Endothelial cell of umbilical vein (primary cell): ENCODE data around the gene ZNF526.

Experiments
- CTCF ChIP-seq, 2 donors: IDR thresholded peaks; 1 replicate in 1 of 2; 2 replicates in 1 of 2; pipeline ENCODE4 v1.5.1; 2011; ENCODE audit warnings: low read length in 2 of 2, mild to moderate bottlenecking in 2 of 2, moderate library complexity in 2 of 2, control low read depth in 1 of 2, inconsistent platforms in 1 of 2, low read depth in 1 of 2; ENCODE audit not compliant: insufficient read depth in 1 of 2; ENCODE audit errors: extremely low read depth in 1 of 2
- MYC ChIP-seq: IDR thresholded peaks from one replicate; pipeline ENCODE4 v1.6.1; 2011; ENCODE audit warnings: mild to moderate bottlenecking, low read depth, low read length
- POLR2A ChIP-seq: IDR thresholded peaks from 2 replicates; pipeline ENCODE4 v1.6.1; 2012; ENCODE audit warnings: low read depth, mild to moderate bottlenecking, control low read depth, low read length
- TF ChIP-seq, protein P1 (sequence below): IDR thresholded peaks from 2 replicates; pipeline ENCODE4 v1.6.1; 2011; ENCODE audit not compliant: insufficient read depth, insufficient read length

GRCh38 chr19:42201489-42202289 lies 18.4 kb upstream of the ZNF526 start:
- no peak for TF ChIP-seq CTCF (IDR thresholded peaks at IDR 0.05; ENCODE audit: extremely low read depth in 1 of 2, insufficient read depth in 1 of 2, low read depth in 1 of 2, low read length in 2 of 2)
- no peak for TF ChIP-seq MYC
- TF ChIP-seq, protein P1, sequence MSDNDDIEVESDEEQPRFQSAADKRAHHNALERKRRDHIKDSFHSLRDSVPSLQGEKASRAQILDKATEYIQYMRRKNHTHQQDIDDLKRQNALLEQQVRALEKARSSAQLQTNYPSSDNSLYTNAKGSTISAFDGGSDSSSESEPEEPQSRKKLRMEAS, result no peak
- no peak for TF ChIP-seq POLR2A
